PFSK-1 (cell line): Measurements from ENCODE around the gene ZNHIT2.

Source experiments
- POLR2AphosphoS5 ChIP-seq: IDR thresholded peaks from 2 replicates; pipeline ENCODE4 v1.6.1; 2012; ENCODE audit warnings: low read depth, mild to moderate bottlenecking, control low read depth, low read length, moderate library complexity
- REST ChIP-seq, 2 experiments: IDR thresholded peaks; 2 replicates each; pipeline versions ENCODE4 v1.6.1 to v1.8.0; 2011 to 2012; ENCODE audit warnings: low read depth in 2 of 2, low read length in 2 of 2, control low read depth in 1 of 2, inconsistent platforms in 1 of 2, mild to moderate bottlenecking in 1 of 2, moderate library complexity in 1 of 2; ENCODE audit not compliant: insufficient read depth in 1 of 2
- SIN3A ChIP-seq: IDR thresholded peaks from 2 replicates; pipeline ENCODE4 v1.6.1; 2012; ENCODE audit warnings: mild to moderate bottlenecking, low read length, moderate library complexity, borderline replicate concordance; ENCODE audit not compliant: insufficient read depth
- TAF1 ChIP-seq: IDR thresholded peaks from 2 replicates; pipeline ENCODE4 v1.6.1; 2012; ENCODE audit warnings: low read length, control low read depth, borderline replicate concordance; ENCODE audit not compliant: insufficient read depth

DNA sequence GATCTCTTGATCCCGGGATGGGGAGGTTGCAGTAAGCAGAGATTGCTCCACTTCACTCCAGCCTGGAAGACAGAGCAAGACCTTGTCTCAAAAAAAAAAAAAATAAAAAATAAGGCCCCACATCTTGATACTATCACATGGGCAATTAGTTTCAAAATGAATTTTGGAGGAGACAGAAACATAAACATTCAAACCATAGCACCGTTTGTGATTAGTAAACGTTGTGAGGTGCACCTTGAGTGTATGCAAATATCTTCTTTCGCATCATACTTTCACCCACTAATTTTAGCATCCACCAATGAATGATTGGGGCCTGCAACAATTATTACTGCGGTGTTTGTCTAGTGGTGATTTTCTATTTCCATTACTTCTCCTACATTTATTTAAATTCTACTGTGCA, 41.5 kb upstream of the ZNHIT2 start:
- TF ChIP-seq SIN3A (no peak), REST (IDR thresholded peaks at IDR 0.05; ENCODE audit: insufficient read depth in 1 of 2, low read depth in 2 of 2, low read length in 2 of 2) (no peak), TAF1 (no peak), POLR2AphosphoS5 (no peak)
